Sigmoid colon (tissue), 4 donors: ENCODE data around the gene NUFIP2.

ENCODE experiments used
- POLR2AphosphoS5 ChIP-seq, 4 donors: sonication (generic); formaldehyde crosslinking; IDR thresholded peaks; one replicate each; pipeline ENCODE4 v1.6.1; 2017; ENCODE audit warnings: antibody characterized with exemption in 4 of 4
- TF ChIP-seq, protein P1 (sequence below), 4 experiments: fragments of 450-650 bp in 3 of 4; fragments of 200-600 bp in 1 of 4; IDR thresholded peaks; one replicate each; pipeline ENCODE4 v1.5.1; 2016 to 2019; ENCODE audit warnings: antibody characterized with exemption in 4 of 4, mild to moderate bottlenecking in 3 of 4, moderate library complexity in 2 of 4

DNA sequence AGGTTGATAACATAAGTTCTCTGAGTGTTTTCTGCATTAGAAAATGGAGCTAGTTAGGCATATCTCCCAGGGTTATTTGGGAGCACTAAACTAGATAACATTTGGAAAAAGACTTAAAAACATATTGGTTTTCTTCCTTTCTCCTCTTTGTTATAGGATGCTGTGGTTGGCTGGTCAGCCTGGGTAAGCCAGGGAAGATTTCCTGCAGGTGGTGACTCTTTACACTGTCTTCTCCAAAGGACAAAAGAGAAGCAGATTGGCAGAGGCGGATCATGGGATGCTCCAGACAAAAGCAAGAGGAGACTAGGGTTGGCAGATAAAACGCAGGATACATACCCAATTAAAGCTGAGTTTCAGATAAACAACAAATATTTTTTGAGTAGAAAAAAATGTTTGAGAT, 53.5 kb downstream of the NUFIP2 start:
- TF ChIP-seq, protein P1, sequence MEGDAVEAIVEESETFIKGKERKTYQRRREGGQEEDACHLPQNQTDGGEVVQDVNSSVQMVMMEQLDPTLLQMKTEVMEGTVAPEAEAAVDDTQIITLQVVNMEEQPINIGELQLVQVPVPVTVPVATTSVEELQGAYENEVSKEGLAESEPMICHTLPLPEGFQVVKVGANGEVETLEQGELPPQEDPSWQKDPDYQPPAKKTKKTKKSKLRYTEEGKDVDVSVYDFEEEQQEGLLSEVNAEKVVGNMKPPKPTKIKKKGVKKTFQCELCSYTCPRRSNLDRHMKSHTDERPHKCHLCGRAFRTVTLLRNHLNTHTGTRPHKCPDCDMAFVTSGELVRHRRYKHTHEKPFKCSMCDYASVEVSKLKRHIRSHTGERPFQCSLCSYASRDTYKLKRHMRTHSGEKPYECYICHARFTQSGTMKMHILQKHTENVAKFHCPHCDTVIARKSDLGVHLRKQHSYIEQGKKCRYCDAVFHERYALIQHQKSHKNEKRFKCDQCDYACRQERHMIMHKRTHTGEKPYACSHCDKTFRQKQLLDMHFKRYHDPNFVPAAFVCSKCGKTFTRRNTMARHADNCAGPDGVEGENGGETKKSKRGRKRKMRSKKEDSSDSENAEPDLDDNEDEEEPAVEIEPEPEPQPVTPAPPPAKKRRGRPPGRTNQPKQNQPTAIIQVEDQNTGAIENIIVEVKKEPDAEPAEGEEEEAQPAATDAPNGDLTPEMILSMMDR (IDR thresholded peaks at IDR 0.05): no peak
- TF ChIP-seq POLR2AphosphoS5 (IDR thresholded peaks at IDR 0.05): no peak
